GM13976 (cell line): ENCODE measurements around the gene SMIM41.

Source experiments
- DNase-seq: peaks from one replicate; pipeline ENCODE4 v3.0.0; 2012; ENCODE audit warnings: low spot score
- CTCF ChIP-seq: IDR thresholded peaks from 2 replicates; pipeline ENCODE4 v1.5.1; 2012; ENCODE audit warnings: borderline replicate concordance, mild to moderate bottlenecking; ENCODE audit not compliant: insufficient read depth; ENCODE audit errors: extremely low read depth, missing control alignments, control extremely low read depth
- in situ Hi-C: fragments of 300-500 bp; cut with MboI; formaldehyde crosslinking; loops from one replicate; pipeline ENCODE4 v1.12.0; 2022; ENCODE audit warnings: low sequenced_read_pairs, mixed read lengths, inconsistent platforms; ENCODE audit not compliant: unreplicated experiment

The SMIM41 gene

GRCh38 chr12:52054833-52055730, 24.4 kb upstream of the SMIM41 start:
- DNase-seq: no peak
- in situ Hi-C loops: no loop called here

GRCh38 chr12:52055731-52056711, 23.5 kb upstream of the SMIM41 start:
- in situ Hi-C loops: no loop called here
- DNase-seq: no peak
- TF ChIP-seq CTCF: no peak

More at GRCh38 chr12:52054833-52055730, 24.4 kb upstream of the SMIM41 start:
- no peak for TF ChIP-seq CTCF

GRCh38 chr12:52056801-52057637, 22.5 kb upstream of the SMIM41 start:
- in situ Hi-C loops: no loop called here
- no peak for DNase-seq
- no peak for TF ChIP-seq CTCF

GRCh38 chr12:52057638-52058576, 21.6 kb upstream of the SMIM41 start:
- no peak for TF ChIP-seq CTCF
- DNase-seq: no peak
- in situ Hi-C loops: no loop called here

GRCh38 chr12:52058631-52059361, 20.7 kb upstream of the SMIM41 start:
- no peak for TF ChIP-seq CTCF
- no peak for DNase-seq
- in situ Hi-C loops: no loop called here
